ENCODE data around the gene ZNF577.
A peak's percentile ranks its signal among the peaks of the same experiment; 100 is the strongest.
"Not testable (repeated sequence)": the region's sequence is repeated elsewhere in the genome, so short reads cannot be mapped to it uniquely, and the experiment has no call there.

Gene ZNF577

DNA sequence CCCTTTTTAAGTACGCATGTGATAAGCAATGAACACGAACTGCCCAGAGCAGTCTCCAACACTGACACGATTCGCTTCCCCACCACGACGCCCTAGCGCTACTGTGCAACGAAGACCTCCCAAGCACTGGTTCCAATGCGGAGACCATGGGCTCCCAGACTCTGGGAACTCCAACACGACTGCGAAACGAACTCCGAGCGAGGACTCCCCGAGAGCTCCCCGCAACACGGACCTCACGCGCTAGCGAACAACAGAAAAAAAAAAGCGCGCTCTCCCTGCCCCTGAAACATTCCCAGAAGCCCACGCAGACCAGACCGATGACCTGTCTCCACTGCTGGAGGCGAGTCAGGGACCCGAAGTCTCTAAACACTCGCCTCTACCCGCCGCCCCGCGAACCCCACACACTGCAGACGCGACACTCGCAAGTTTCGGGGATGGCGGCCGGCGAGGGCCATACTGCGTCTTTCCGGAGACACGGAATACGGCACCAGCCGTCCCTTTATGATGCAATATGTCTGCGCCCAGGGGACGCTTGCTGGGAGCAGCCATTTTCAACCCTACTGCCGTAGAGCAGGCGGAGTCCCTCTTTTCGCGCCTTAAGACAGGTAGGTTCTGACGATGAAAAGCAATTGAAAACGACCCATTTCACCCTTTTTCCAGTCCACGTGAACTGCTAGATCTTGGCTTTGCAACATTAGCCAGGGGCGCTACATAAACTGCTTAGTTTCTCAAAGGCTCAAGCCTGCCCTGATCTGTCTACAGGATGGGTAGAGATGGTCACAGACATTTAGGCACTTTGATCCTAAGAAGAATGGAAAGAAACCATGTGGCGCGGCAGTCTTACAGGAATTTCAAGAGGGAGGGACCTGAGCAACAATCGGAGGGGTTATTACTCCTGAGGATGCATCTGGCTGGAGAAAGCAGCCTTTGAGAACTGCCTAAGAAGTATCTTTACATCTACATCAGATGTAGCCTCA is at the start of gene ZNF577:
ZNF577 (minus strand) TSS at position 430 of the 977 bp plus-strand sequence. CDS start 7,569 bp downstream, outside the sequence.
- DNase-seq (ENCODE audit: low spot score), result peak; percentile 53

DNA sequence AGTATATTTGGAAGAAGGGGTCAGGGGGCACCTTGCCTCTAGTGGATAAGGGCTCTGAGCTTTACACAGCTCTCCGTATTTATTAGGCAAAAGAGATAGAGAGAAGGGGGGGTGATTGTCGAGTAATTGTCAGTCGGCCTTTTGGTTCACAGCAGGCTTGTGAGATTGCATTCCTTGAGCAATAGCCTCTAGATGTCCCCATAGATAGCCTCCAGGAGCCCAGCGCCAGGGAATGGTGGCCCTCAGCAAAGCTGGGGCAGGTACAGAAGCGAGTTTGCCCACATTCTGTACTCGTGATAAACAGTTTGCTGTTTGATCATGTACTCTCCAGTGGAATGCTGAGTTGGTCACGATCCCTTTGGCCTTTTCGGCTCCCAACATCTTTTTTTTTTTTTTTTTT is 44.2 kb upstream of the ZNF577 start:
- no peak for DNase-seq (ENCODE audit: low spot score)

DNA sequence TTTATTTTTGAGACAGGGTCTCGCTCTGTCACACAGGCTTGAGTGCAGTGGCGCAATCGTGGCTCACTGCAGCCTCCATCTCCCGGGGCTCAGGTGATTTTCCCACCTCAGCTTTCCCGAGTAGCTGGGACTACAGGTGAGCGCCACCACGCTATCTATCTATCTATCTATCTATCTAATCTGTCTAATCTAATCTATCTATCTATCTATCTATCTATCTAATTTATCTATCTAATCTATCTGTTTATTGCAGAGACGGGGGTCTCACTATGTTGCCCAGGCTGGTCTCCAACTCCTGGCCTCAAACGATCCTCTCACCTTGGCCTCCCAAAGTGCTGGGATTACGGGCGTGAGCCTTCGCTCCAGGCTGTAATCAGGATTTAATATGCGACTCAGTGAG is 40.1 kb upstream of the ZNF577 start:
- no peak for DNase-seq (ENCODE audit: low spot score)

DNA sequence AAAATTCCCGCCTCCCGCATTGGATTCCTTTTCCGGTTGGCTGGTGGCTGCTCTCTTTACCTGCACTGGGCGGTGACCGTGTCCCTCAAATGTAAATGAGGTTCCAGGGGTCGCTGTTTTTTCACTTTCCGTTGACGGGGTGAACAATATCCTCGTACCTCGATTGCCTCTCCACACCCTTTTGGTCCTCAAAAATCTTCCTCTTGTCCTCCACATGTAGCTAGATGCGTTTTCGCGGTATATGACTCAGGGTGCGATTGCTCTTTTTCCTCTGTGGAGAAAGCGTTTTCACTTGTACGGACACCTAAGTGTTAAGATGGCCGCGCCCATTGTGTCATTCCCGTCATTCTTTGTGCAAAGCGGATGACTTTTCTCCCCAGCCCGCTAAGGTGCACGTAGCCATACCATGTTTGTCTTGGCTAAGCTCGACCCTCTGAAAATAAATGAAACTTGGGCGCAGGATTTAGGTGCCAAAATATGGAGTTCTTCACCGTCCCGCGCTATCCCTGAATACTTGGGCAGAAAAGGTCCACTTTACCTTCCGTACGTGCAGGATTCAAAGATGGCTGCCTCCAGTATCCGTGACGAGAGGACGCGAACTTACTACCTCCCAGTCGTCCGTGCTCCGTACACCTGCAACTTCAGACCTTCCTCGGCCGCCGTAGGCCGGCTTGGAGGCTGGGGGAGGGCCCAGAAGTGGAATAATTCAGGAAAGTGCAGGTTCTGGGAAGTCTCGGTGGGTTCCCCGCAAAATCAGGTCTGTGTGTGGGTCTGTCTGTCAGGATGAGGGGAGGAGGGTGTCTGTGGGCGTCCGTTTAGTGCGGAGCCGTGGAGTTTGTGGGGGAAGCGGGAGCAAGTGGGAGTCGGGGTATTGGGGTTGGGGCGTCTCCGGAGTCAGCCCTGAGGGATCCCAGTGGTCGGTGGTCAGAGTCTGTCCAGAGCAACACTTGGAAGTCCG is 39.3 kb upstream of the ZNF577 start, which contains the start of gene ZNF613:
ZNF613 (plus strand) TSS at position 689 of the 958 bp plus-strand sequence. CDS start 8,749 bp downstream, outside the sequence.
- DNase-seq (ENCODE audit: low spot score), result peak; percentile 83

DNA sequence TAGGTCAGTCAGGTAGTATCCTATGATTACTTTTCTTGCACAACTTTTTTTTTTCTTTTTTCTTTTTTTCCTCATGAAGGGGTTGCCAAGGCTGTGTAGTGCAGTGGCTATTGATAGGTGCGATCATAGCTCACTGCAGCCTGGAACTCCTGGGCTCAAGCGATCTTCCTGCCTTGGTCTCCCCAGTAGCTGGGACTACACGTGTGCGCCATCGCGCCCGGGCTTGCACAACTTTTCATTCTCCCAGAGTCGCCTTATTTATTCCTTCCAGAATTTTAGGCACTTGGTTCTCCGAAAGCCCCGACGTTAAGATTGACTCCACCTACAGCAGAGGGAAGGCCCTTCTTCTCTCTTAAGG is 38.7 kb upstream of the ZNF577 start:
- no peak for DNase-seq (ENCODE audit: low spot score)

DNA sequence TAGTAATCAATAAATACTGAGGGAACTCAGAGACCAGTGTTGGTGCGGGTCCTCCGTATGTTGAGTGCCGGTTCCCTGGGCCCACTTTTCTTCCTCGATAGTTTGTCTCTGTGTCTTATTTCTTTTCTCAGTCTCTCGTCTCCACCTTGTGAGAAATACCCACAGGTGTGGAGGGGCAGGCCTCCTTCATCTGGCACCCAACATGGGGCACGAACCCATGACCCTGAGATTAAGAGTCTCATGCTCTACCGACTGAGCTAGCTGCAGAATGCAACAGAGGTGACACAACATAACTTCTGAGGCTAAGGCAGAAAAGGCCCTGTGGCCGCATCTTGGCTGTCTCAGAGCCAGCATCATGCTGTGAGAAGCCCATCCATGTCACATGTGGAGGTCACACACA is 34.2 kb upstream of the ZNF577 start:
- DNase-seq (ENCODE audit: low spot score), result no peak

DNA sequence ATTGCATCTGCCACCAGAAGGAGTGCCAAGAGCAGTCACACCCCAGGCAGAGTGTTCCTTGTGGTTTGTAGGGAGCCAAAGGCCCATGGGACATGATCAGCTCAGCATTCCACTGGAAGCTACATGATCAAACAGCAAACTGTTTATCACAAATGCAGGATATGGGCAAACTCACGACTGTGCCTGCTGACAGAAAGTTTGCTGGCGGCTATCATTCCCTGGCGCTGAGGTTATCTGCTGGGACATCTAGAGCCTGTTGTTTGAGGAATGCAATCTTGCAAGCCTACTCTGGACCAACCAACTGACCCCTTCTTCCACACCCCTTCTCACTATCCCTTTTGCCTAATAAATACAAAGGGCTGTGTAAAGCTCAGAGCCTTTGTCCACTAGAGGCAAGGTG is 31.9 kb upstream of the ZNF577 start:
- no peak for DNase-seq (ENCODE audit: low spot score)

DNA sequence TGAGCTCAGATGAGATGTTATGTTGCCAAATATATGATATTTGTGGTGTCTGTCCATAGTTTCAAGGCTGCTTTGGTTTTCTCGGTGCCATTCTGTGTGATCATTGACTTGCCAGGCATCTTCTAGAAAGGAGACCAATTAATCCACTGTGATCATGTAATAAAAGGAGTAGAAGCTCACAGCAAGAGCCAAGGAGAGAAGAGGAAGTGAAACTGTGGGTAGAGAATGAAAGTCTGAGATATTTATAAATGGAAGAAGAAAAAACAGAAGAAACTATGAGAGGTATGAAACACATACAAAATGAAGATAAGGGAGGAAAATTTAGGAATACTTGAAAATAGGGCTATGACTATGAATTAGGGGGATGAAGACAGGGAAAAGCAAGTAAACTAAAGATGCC is 28.4 kb upstream of the ZNF577 start:
- no peak for DNase-seq (ENCODE audit: low spot score)

DNA sequence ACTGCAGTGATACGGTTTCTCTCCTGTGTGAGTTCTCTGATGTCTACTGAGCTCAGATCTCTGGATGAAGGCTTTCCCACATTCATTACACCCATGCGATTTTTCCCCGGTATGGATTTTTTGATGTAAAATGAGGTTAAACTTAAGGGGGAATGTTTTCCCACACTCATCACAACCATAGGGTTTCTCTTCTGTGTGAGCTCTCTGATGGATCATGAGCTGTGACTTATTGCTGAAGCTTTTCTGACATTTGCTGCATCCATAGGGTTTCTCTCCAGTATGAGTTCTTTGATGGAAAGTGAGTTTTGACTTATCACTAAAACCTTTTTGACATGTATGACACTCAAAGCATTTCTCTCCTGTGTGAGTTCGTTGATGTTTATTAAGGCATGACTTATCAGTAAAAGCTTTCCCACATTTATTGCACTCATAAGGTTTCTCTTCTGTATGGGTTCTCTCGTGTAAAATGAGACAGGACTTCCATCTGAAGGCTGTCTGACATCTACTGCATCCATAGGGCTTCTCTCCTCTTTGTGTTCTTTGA is 27.6 kb upstream of the ZNF577 start:
- DNase-seq (ENCODE audit: low spot score), result no peak

DNA sequence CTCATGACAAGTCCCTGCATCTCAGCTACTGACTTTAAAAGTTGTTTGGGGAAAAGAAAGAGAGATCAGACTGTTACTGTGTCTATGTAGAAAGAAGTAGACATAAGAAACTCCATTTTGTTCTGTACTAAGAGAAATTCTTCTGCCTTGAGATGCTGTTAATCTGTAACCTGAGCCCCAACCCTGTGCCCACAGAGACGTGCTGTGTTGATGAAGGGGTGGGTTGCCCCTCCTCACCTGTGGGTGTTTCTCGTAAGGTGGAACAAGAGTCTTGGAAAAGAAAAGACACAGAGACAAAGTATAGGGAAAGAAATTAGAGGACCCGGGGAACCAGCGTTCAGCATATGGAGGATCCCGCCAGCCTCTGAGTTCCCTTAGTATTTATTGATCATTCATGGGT is 20.2 kb upstream of the ZNF577 start:
- not testable (repeated sequence) for DNase-seq (ENCODE audit: low spot score)

DNA sequence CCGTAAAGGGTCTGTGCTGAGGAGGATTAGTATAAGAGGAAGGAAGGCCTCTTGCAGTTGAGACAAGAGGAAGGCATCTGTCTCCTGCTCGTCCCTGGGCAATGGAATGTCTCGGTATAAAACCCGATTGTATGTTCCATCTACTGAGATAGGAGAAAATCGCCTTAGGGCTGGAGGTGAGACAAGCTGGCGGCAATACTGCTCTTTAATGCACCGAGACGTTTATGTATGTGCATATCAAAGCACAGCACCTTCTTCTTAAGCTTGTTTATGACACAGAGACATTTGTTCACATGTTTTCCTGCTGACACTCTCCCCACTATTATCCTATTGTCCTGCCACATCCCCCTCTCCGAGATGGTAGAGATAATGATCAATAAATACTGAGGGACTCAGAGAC is 18.4 kb upstream of the ZNF577 start:
- not testable (repeated sequence) for DNase-seq (ENCODE audit: low spot score)

DNA sequence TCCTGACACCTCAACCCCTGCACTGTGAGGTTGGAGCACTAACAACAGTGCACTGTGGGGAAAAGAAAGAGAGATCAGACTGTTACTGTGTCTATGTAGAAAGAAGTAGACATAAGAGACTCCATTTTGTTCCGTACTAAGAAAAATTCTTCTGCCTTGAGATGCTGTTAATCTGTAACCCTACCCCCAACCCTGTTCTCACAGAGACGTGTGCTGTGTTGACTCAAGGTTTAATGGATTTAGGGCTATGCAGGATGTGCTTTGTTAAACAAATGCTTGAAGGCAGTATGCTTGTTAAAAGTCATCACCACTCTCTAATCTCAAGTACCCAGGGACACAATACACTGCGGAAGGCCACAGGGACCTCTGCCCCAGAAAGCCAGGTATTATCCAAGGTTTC is 17.9 kb upstream of the ZNF577 start:
- not testable (repeated sequence) for DNase-seq (ENCODE audit: low spot score)

DNA sequence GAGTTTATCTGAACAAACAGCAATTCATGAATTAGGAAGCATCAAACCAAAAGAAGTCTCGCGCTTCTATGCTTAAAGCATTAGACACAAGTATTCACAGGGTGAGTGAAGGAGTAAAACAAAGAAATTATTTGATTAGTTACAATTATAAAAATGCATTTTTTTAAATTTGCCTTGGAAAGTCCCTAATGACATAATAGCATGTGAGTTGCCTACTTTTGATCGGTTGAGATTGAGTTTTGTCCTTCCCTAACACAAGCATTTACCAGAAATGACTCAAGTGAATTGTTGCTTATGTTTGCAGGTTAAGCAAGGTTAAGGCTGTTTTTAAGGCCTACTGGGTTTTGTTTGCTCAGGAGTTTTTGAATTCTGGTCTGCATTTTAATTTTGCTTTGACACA is 17.5 kb upstream of the ZNF577 start:
- no peak for DNase-seq (ENCODE audit: low spot score)

DNA sequence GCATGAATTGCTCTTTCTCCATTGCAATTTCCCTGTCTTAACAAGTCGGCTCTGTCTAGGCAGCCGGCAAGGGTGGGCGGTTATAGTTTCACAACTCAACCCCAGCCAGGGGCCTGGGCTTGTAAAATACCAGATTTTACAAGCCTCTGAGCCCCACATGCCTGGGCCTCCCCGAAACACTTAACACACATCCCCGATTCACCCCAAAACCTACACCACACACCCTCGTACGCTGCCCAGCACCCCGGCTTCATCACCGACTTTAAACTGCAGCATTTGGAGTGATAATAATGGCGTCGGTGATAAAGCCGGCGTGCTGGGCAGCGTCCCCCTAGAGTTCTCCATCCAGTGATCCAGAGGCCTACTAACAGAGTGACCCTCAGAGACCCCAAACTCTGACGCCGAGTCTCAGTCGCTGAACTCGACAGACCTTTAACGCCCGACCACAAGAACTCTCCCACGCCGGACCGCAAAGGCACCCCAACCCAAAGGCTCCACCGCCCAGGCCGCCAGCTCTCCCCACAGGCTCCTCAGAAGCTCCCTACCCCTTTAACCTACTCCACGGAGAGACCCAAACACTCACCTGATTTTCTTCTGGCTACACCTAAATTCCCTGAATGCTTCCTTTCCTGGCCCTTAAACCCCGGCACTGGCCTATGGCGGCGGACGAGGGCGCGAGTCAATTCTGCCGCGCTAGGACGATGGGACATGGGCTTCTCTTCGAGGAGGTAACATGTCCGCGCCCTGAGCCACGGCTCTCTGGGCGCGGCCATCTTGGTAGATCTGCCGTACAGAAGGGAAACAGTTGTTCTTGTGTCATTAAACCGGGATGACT is 16.8 kb upstream of the ZNF577 start, which contains the start of gene ZNF649:
ZNF649 (minus strand) TSS at position 687 of the 835 bp plus-strand sequence. CDS start 4,910 bp downstream, outside the sequence.
- DNase-seq (ENCODE audit: low spot score), result peak; percentile 76

DNA sequence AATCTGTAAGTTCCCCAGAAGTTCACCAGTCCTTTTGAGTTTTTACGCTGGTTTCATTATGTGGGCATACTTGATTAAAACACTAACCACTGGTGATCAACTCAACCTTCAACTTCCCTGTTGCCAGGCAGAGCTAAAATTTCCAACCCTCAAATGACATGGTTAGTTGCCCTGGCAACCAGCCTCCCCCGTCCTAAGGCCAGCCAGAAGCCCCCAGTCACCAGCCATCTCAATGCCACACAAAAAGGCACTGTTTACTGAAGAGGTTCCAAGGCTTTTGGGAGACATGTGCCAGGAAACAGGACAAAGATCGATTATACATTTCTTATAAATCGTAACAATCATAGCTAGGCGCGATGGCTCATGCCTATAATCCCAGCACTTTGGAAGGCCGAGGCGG is 15.4 kb upstream of the ZNF577 start:
- no peak for DNase-seq (ENCODE audit: low spot score)

DNA sequence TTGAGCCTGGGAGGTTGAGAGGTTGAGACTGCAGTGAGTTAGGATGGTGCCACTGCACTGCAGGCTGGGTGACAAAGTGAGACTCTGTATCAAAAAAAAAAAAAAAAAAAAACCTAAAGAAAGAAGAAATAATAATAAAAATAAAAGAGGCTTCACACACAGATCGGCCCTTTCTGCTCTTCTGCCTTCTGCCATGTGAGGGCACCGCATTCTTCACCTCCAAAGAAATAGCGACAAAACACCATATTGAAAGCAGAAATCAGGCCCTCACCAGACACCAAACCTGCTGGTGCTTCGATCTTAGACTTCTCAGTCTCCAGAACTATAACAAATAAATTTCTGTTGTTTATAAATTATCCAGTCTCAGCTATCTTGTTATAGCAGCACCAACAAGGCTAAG is 14.1 kb upstream of the ZNF577 start:
- no peak for DNase-seq (ENCODE audit: low spot score)

DNA sequence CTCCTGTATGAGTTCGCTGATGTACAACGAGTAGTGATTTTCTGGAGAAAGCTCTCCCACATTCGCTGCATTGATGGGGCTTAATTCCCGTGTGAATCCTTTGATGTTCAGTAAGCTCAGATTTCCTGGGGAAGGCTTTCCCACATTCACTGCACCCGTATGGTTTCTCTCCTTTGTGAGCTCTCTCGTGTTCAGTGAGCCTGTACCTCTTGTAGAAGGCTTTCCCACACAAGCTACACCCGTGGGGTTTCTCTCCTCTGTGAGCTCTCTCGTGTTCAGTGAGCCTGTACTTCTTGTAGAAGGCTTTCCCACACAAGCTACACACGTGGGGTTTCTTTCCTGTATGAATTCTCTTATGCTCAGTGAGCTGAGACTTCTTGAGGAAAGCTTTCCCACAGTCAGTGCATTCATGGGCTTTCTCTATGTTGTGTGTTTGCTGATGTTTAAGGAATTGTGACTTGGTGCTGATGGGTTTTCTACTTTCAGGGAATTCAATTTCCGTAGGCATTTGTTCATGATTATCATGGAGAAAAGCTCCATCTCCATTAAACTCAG is 3.5 kb upstream of the ZNF577 start:
- no peak for DNase-seq (ENCODE audit: low spot score)

DNA sequence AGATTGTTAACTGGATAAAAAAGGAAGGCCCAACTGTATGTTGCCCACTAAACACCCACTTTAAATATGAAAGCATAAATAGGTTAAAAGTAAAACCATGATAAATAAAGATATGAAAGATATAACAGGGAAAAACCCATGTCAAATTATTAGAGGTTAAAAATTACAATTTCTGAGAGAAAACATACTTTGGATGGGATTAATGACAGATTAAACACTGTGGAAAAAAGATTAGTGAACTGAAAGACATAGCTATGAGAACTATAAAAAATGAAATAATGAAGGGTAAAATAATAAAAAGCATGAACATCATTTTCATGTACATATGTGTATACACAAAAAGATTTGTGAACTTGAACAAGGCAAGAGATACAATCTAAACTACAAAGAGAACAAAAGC is 2.2 kb upstream of the ZNF577 start:
- no peak for DNase-seq (ENCODE audit: low spot score)

DNA sequence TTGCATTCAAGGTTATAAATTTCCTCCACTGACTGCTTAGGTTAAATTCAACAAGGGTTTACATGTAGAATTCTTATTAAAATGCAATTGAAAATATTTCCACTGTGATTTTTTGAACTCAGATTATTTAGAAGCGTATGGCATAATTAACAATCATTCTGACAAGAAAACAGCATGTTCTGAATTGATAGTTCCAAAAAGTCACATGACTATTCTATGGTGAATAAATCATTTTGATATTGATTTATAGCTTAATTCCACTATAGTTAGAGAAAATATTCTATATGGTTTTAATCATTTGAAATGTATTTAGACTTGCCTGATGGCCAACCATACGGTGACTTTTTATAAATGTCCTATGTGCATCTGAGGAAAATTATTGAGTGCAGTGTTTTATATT is 3.0 kb downstream of the ZNF577 start:
- no peak for DNase-seq (ENCODE audit: low spot score)

DNA sequence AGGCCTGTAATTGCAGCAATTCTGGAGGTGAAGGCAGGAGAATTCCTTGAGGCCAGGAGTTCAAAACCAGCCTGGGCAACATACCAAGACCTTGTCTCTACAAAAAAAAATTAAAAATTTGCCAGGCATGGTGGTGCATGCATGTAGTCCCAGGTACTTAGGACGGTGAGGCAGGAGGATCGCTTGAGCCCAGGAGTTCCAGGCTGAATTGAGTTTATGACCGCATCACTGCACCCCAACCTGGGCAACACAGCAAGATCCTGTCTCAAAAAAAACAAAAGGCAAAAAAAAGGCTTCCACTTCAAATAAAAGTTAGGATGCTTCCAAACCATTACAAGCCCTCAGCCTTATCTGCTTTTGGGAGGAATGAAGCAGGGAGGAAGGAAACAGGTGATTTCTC is 5.2 kb downstream of the ZNF577 start:
- DNase-seq (ENCODE audit: low spot score), result no peak

DNA sequence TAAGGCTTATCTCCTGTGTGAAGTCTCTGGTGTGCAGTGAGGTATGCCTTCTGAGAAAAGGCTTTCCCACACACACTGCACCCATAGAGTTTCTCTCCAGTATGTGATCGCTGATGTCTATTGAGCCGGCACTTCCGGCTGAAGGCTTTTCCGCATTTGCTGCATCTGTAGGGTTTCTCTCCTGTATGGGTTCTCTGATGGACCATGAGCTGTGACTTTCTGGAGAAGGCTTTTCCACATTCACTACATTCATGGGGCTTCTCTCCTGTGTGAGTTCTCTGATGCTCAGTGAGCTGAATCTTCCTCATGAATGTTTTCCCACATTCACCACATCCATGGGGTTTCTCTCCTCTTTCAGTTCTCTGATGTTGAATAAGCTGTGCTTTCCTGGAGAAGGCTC is 14.7 kb downstream of the ZNF577 start:
- DNase-seq (ENCODE audit: low spot score), result no peak

Measured in CD4-positive, alpha-beta T cell treated with Interleukin-6 at 100 ng/mL for 8 hours (primary cell).